GM12878 (cell line): Measurements from ENCODE around the gene SPN. TPM values are rescaled to one million over a fixed set of nuclear protein-coding genes. Genes with fewer than 3 reads are reported as not detected.
A peak's percentile ranks its signal among the peaks of the same experiment; 100 is the strongest.

ENCODE experiments used
- ATAC-seq: fragments of 200-7000 bp; cut with Tn5 transposase; 3 replicates; pipeline ENCODE4 v1.9.1; 2020; ENCODE audit warnings: mild to moderate bottlenecking, moderate library complexity
- BruUV-seq: library from RNA; stranded (reverse); fragments of 400-500 nt; replicated peaks from 2 replicates; lab custom pipeline; 2021; lab: Mats Ljungman, UMichigan
- CTCF ChIA-PET: fragments of 300-600 bp; sonication (Branson Sonifier 250); formaldehyde crosslinking; extraction: SDS; loops from one replicate; lab custom pipeline; 2021; ENCODE audit warnings: inconsistent platforms; lab: Yijun Ruan, JAX
- POLR2A ChIA-PET: fragments of 350-600 bp; formaldehyde crosslinking; extraction: SDS; loops from one replicate; lab custom pipeline; 2021; ENCODE audit warnings: inconsistent platforms; lab: Charles Lee
- RAD21 ChIA-PET: fragments of 300-600 bp; sonication (Branson Sonifier 250); formaldehyde crosslinking; loops from one replicate; lab custom pipeline; 2023; ENCODE audit warnings: antibody characterized with exemption; ENCODE audit not compliant: unreplicated experiment; lab: Charles Lee
- SMC1A ChIA-PET: fragments of 300-600 bp; sonication (Branson Sonifier 250); formaldehyde crosslinking; loops from one replicate; lab custom pipeline; 2023; ENCODE audit not compliant: unreplicated experiment, uncharacterized antibody; lab: Charles Lee
- DNase-seq: peaks from one replicate; pipeline ENCODE4 v3.0.0-alpha.2; 2011; ENCODE audit warnings: low read depth, low spot score
- FAIRE-seq: peaks from 3 replicates; lab custom pipeline; 2011; peaks lifted over from hg19 to GRCh38; lab: Jason Lieb, UNC
- H2AFZ ChIP-seq: 2 replicates; pipeline ENCODE4 v1.6.0; 2011; ENCODE audit warnings: low read depth, low read length, control low read depth; ENCODE audit not compliant: control insufficient read depth
- H3K27ac ChIP-seq: 2 replicates; pipeline ENCODE4 v1.5.1; 2011; ENCODE audit warnings: control low read depth; ENCODE audit not compliant: control insufficient read depth, insufficient read depth
- H3K27me3 ChIP-seq, 2 experiments: replicated peaks in 1 of 2; 2 replicates each; pipeline versions ENCODE4 v1.6.0 to v1.6.1; 2011; ENCODE audit warnings: low read length in 1 of 2; ENCODE audit not compliant: control insufficient read depth in 2 of 2, insufficient read depth in 2 of 2
- H3K36me3 ChIP-seq, 2 experiments: 2 replicates each; pipeline ENCODE4 v1.5.1; 2011; ENCODE audit warnings: low read length in 1 of 2; ENCODE audit not compliant: control insufficient read depth in 2 of 2, insufficient read depth in 2 of 2
- H3K4me1 ChIP-seq: 2 replicates; pipeline ENCODE4 v1.6.1; 2011; ENCODE audit warnings: mild to moderate bottlenecking, low read length, moderate library complexity, mixed read lengths; ENCODE audit not compliant: control insufficient read depth, insufficient read depth
- H3K4me2 ChIP-seq: 2 replicates; pipeline ENCODE4 v1.6.0; 2011; ENCODE audit warnings: control low read depth; ENCODE audit not compliant: control insufficient read depth, insufficient read depth
- H3K4me3 ChIP-seq: fragments of 200-600 bp; sonication (generic); 2 replicates; pipeline ENCODE4 v1.5.1; 2016
- H3K79me2 ChIP-seq: 2 replicates; pipeline ENCODE4 v1.6.0; 2011; ENCODE audit warnings: low read length; ENCODE audit not compliant: control insufficient read depth, insufficient read depth
- H3K9ac ChIP-seq: 2 replicates; pipeline ENCODE4 v1.8.0; 2011; ENCODE audit warnings: low read length, control low read depth, mixed read lengths; ENCODE audit not compliant: control insufficient read depth, insufficient read depth
- H3K9me3 ChIP-seq: replicated peaks from 3 replicates; pipeline ENCODE4 v1.5.1; 2011; ENCODE audit warnings: mild to moderate bottlenecking, low read length; ENCODE audit not compliant: control insufficient read depth, insufficient read depth
- H4K20me1 ChIP-seq: 2 replicates; pipeline ENCODE4 v1.6.0; 2011; ENCODE audit not compliant: control insufficient read depth, insufficient read depth
- BCL11A ChIP-seq: IDR thresholded peaks from 2 replicates; pipeline ENCODE4 v1.6.1; 2011; ENCODE audit warnings: low read depth, low read length
- BHLHE40 ChIP-seq, 2 experiments: fragments of 450-650 bp in 1 of 2; IDR thresholded peaks; 2 replicates each; pipeline ENCODE4 v1.6.1; 2011 to 2017; ENCODE audit warnings: low read depth in 2 of 2, borderline replicate concordance in 1 of 2, improper control_type of control experiment in 1 of 2, low read length in 1 of 2, mild to moderate bottlenecking in 1 of 2
- BRCA1 ChIP-seq: IDR thresholded peaks from 2 replicates; pipeline ENCODE4 v1.6.1; 2011; ENCODE audit warnings: low read depth, low read length, improper control_type of control experiment
- CEBPZ ChIP-seq: fragments of 150-350 bp; IDR thresholded peaks from 2 replicates; pipeline ENCODE4 v1.6.1; 2016; ENCODE audit warnings: low read depth, low read length
- DPF2 ChIP-seq: fragments of 450-650 bp; IDR thresholded peaks from 2 replicates; pipeline ENCODE4 v1.6.1; 2017; ENCODE audit warnings: mild to moderate bottlenecking
- EP300 ChIP-seq, 2 experiments: fragments of 150-350 bp in 1 of 2; IDR thresholded peaks; 2 replicates each; pipeline ENCODE4 v1.6.1; 2011 to 2012; ENCODE audit warnings: low read depth in 2 of 2, low read length in 2 of 2, borderline replicate concordance in 1 of 2, improper control_type of control experiment in 1 of 2, inconsistent platforms in 1 of 2; ENCODE audit not compliant: control insufficient read depth in 1 of 2
- HDAC6 ChIP-seq: fragments of 200-600 bp; sonication (generic); IDR thresholded peaks from one replicate; pipeline ENCODE4 v1.8.0; 2017; ENCODE audit warnings: antibody characterized with exemption; ENCODE audit not compliant: unreplicated experiment
- HSF1 ChIP-seq: fragments of 150-350 bp; IDR thresholded peaks from 2 replicates; pipeline ENCODE4 v1.6.1; 2014; ENCODE audit warnings: mild to moderate bottlenecking, low read depth, low read length
- IKZF2 ChIP-seq, 2 experiments: fragments of 450-650 bp; IDR thresholded peaks; 2 replicates each; pipeline ENCODE4 v1.6.1; 2017; ENCODE audit warnings: mild to moderate bottlenecking in 2 of 2, moderate library complexity in 2 of 2
- JUND ChIP-seq: IDR thresholded peaks from 2 replicates; pipeline ENCODE4 v1.6.1; 2012; ENCODE audit warnings: low read depth, mild to moderate bottlenecking, low read length, improper control_type of control experiment, moderate library complexity
- MTA2 ChIP-seq: fragments of 450-650 bp; IDR thresholded peaks from 2 replicates; pipeline ENCODE4 v1.6.1; 2016; ENCODE audit warnings: low read depth, mild to moderate bottlenecking, moderate library complexity
- NR2C1 ChIP-seq: fragments of 450-650 bp; IDR thresholded peaks from 2 replicates; pipeline ENCODE4 v1.6.1; 2017; ENCODE audit warnings: antibody characterized with exemption, mild to moderate bottlenecking, moderate library complexity
- RAD21 ChIP-seq: IDR thresholded peaks from 2 replicates; pipeline ENCODE4 v1.6.1; 2011; ENCODE audit warnings: mild to moderate bottlenecking, low read depth, low read length, moderate library complexity; ENCODE audit not compliant: insufficient read depth
- SMAD5 ChIP-seq: IDR thresholded peaks from 2 replicates; pipeline ENCODE4 v1.6.1; 2016; ENCODE audit warnings: antibody characterized with exemption, low read depth
- SPI1 ChIP-seq: IDR thresholded peaks from 2 replicates; pipeline ENCODE4 v1.6.1; 2011; ENCODE audit warnings: low read depth, mild to moderate bottlenecking, low read length, moderate library complexity, borderline replicate concordance; ENCODE audit not compliant: insufficient read depth
- STAT3 ChIP-seq: IDR thresholded peaks from 2 replicates; pipeline ENCODE4 v1.6.1; 2011; ENCODE audit warnings: low read depth, low read length, improper control_type of control experiment
- USF1 ChIP-seq: IDR thresholded peaks from 2 replicates; pipeline ENCODE4 v1.6.1; 2011; ENCODE audit warnings: borderline replicate concordance, low read depth, mild to moderate bottlenecking, moderate library complexity, mixed read lengths, low read length; ENCODE audit not compliant: insufficient read depth; ENCODE audit errors: extremely low read length
- YBX1 ChIP-seq: fragments of 450-650 bp; IDR thresholded peaks from 2 replicates; pipeline ENCODE4 v1.6.1; 2016; ENCODE audit warnings: antibody characterized with exemption
- WGBS: methylation state at CpG from one replicate; pipeline ENCODE4 v1.1.6; 2016; ENCODE audit warnings: low lambda C conversion rate; ENCODE audit not compliant: insufficient replicate concordance, insufficient coverage; ENCODE audit errors: missing lambda C conversion rate; 5-methylcytosine and 5-hydroxymethylcytosine counted together
- in situ Hi-C: fragments of 300-500 bp; cut with MboI; formaldehyde crosslinking; loops from 9 replicates; pipeline ENCODE4 v1.14.3; 2018; ENCODE audit warnings: mixed read lengths
- intact Hi-C: fragments of 100-400 bp; cut with micrococcal nuclease; formaldehyde crosslinking; loops from one replicate; pipeline ENCODE4 v1.14.2; 2022; ENCODE audit not compliant: unreplicated experiment
- polyA plus RNA-seq, 11 experiments: library from polyadenylated mRNA; depleted of rRNA in 4 of 11; unstranded in 6 of 11; stranded (reverse) in 5 of 11; fragments of >200 nt; fragmentation: Nextera tagmentation in 4 of 11; fragmentation: Illumina TruSeq in 1 of 11; extraction: Ambion mirVana in 4 of 11; extraction: Trizol in 1 of 11; gene quantifications; 1 replicate in 1 of 11; 2 replicates in 10 of 11; pipeline versions ENCODE4 v1.2.1 to v1.2.3, GENCODE V29; 2011 to 2016; ENCODE audit warnings: inconsistent platforms in 2 of 11, missing spikeins in 2 of 11, low read depth in 1 of 11
- total RNA-seq, 4 experiments: library from RNA; depleted of rRNA in 3 of 4; stranded (reverse); fragments of >200 nt in 3 of 4; fragmentation: Illumina TruSeq in 1 of 4; extraction: Trizol in 1 of 4; gene quantifications; 2 replicates each; pipeline versions ENCODE4 v1.2.1 to v1.2.3, GENCODE V29; 2013 to 2021

SPN gene
- total and polyA plus RNA-seq, 10 of the 15 experiments (the other 5 are each of a cell fraction or from before 2014, with no cell fraction given), result 16.2 to 173 (median 92.7) TPM

- WGBS, result 4% methylated on average over 9 of the region's 9 CpGs
- Histone ChIP-seq H3K27me3 (no peaks in the 10 kb centered on the region), H3K4me3 (peak overlapping the region; percentile 35; the same call in 1 of the 2 replicates), H3K9ac (peak overlapping the region; percentile 54), H3K36me3 (no peaks in the 10 kb centered on the region), H3K27ac (peak overlapping the region; percentile 90), H3K9me3 (no peaks in the 10 kb centered on the region; the same call in 2 of the 3 replicates), H3K79me2 (no peaks in the 10 kb centered on the region), H4K20me1 (no peaks in the 10 kb centered on the region), H2AFZ (peak overlapping the region; percentile 76), H3K4me2 (peak overlapping the region; percentile 70; the same call in 1 of the 2 replicates), H3K4me1 (peaks cover 46% of the 10 kb centered on the region)
- ChIA-PET CTCF (interaction anchor here (1.3 to 4.0 kb wide), 3 partner anchors 79 to 146 kb away, joined by 3 to 32 read pairs (median 7); no protein-coding TSS in a partner anchor), POLR2A (interaction anchor here (0.6 to 3.2 kb wide), 6 partner anchors 8 to 85 kb away, joined by 3 to 38 read pairs (median 8); partner anchors contain the start of genes QPRT and SPN), SMC1A (interaction anchor here (1.4 to 4.0 kb wide), 4 partner anchors 17 to 86 kb away, joined by 3 to 51 read pairs (median 13); partner anchors contain the start of genes QPRT and SPN), RAD21 (interaction anchor here (0.6 to 4.8 kb wide), 5 partner anchors 10 to 351 kb away, joined by 3 to 98 read pairs (median 5); partner anchors contain the start of genes QPRT and SPN)
- BruUV-seq, result no TSS peak
- in situ Hi-C loops, result no loop called here
- intact Hi-C loops, result loop anchor here (2.0 to 5.0 kb wide), 2 partner anchors 32 to 33 kb away; partner anchors contain the start of gene QPRT
- peak; percentile 83 for ATAC-seq
- peak; percentile 88 for DNase-seq
- peak; percentile 93 for FAIRE-seq
- TF ChIP-seq STAT3 (no peak), JUND (peak; percentile 94), NR2C1 (peak; percentile 67), BHLHE40 (IDR thresholded peaks at IDR 0.05; ENCODE audit: borderline replicate concordance in 1 of 2, low read depth in 2 of 2, low read length in 1 of 2) (peak in 1 of 2 experiments; percentile 72; a peak in 3 of 4 replicates), BRCA1 (no peak), CEBPZ (no peak), USF1 (no peak), BCL11A (peak; percentile 92), IKZF2 (IDR thresholded peaks at IDR 0.05) (peak; percentile 82 to 85), DPF2 (peak; percentile 94), RAD21 (no peak), YBX1 (no peak), HSF1 (no peak), MTA2 (peak; percentile 90), HDAC6 (no peak), EP300 (IDR thresholded peaks at IDR 0.05; ENCODE audit: borderline replicate concordance in 1 of 2, control insufficient read depth in 1 of 2, low read depth in 2 of 2, low read length in 2 of 2) (peak; percentile 43 to 72), SMAD5 (no peak), SPI1 (peak; percentile 69)
Measured at GRCh38 chr16:29644338-29644857, 18.6 kb upstream of the SPN start.
